ENCODE results near the gene UCHL1.
"Not testable (repeated sequence)": the region's sequence is repeated elsewhere in the genome, so short reads cannot be mapped to it uniquely, and the experiment has no call there.

The UCHL1 gene

DNA sequence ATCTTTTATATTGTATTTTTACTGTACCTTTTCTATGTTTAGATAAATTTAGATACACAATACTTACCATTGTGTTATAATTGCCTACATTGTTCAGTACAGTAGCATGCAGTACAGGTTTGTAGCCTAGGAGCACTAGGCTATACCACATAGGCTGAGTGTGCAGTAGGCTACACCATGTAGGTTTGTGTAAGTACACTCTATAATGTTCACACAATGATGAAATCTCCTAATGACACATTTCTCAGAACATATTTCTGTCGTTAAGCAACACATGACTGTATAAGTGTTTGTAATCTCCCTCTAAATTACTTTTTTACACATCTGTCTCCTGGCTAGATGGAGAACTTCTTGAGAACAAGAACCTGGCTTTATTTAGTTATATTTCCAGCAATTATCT lies 40.3 kb downstream of the UCHL1 start:
- no peak for DNase-seq

DNA sequence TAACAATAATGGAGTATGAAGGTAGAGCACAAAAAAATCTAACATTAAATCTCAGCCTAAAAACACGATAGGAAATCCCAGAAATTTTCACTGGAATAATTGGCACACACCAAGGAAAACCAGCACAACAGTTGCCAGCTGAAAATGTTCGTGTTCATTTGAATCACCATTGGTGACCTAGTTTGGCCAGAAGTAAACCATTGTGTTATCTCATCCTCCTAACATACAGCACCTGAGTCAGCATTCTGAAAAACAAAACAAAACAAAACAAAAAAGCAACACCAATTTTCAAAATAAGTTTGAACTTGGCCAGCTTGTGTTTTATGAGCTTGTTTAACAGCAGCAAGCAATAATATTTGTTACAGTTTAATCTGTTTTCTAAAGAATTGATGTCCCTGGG lies 41.1 kb downstream of the UCHL1 start:
- no peak for DNase-seq

DNA sequence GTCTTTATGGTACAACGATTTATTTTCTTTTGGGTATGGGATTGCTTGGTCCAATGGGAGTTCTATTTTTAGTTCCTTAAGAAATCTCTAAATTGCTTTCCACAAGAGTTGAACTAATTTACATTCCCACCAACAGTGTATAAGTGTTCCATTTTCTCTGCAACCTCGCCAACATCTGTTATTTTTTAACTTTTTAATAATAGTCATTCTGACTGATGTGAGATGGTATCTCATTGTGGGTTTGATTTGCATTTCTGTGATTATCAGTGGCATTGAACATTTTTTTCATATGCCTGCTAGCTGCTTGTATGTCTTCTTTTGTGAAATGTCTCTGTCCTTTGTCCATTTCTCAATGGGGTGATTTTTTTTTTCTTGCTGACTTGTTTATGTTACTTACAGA lies 42.8 kb downstream of the UCHL1 start:
- no peak for DNase-seq

DNA sequence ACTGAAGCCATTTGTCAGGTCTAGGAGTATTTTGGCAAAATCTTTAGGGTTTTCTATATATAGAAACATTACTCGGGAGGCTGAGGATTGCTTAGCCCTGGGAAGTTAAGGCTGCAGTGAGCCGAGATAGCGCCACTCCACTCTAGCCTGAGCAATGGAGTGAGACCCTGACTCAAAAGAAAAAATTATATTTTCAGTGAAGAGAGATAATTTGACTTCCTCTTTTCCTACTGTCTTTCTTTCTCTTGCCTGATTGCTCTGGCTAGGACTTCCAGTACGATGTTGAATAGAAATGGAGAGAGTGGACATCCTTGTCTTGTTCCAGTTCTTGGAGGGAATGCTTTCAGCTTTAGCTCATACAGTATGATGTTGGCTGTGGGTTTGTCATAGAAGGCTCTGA lies 44.4 kb downstream of the UCHL1 start:
- DNase-seq: no peak

DNA sequence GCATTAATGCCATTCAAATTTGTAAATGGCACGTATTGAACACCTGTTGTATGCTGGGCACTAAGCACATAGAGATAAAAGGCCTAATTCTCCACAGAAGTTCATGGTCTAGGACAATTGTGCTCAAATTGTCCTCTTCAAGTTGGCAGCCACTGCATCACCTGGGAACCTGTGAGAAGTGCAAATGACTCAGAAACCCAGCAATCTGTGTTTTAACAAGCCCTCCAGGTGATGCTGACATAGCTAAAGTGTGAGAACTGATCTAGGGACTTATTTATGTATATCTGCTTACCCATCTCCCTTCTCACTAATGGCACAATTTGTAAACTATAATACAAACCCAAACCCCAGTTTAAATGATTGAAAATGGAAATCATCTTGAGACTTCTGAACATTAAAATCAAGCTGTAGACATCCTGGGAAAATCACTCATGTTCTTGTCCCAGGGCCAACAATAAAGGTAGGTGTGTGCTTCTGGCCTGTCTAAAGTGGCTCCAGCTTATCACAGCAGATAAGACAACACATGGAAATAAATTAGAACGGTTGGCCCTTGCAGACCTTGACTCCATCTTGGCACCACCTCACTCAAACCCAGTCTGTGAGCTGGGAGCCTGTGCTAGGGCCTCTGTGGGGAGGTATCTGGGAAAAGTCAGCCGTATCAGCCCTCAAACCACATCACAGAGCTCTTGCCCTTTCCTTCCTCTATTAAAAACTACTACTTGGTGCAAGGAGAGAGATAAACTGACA lies 46.8 kb downstream of the UCHL1 start:
- DNase-seq: no peak

DNA sequence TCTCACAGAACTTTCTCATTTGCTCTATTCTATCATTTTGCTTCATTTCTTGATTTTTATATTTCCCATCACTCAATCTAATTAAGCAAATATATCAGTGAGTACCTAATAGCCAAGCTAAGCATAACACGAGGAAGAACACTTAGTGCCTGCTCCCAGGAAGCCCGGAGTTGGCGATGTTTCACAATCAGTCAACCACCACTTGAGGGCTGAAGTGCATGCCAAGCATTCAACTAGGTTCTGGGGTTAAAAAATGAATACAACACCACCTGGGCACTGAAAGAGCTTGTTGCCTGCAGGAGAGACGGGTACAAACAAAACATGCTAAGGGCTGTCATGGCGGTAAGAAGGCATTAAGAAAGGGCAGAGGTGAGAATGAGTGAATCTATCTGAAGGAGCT lies 47.5 kb downstream of the UCHL1 start:
- DNase-seq: no peak

DNA sequence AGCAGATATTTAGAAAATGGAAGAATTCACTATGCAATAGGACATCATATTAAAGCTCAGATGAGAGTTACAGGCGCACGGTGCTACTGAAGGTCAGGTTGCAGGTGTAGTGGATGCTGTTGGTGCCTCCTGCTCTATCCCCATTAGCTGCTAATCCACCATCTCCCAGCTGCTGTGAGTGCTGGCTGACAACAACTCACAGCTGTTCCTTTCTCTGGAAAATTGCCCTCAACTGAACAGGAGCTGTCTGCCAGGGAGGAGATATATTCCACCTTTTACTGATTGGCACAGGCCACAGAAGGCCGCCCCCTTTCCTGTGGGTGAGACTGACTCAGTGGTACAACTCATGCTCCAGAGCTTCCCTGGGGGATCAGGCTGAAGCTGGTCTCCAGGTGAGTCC lies 48.7 kb downstream of the UCHL1 start:
- no peak for DNase-seq

DNA sequence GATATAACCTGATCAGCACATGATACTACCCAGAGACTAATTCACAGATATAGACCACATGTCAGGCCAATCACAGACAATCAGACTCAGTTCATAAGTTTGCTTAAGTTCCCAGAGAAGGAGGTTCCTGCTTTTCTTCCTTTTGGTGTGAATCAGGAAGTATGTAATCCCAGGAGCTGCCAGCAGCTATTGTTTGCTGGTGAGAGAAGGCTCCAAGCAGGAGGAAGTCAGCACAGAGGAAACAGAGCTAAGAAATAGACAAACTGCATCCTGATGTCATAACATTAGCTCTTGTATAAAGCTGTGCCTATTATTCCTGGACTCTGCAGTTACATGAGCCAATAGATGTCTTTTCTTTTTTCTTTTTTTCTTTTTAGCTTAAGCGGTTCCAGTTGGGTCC lies 50.9 kb downstream of the UCHL1 start:
- no peak for DNase-seq

DNA sequence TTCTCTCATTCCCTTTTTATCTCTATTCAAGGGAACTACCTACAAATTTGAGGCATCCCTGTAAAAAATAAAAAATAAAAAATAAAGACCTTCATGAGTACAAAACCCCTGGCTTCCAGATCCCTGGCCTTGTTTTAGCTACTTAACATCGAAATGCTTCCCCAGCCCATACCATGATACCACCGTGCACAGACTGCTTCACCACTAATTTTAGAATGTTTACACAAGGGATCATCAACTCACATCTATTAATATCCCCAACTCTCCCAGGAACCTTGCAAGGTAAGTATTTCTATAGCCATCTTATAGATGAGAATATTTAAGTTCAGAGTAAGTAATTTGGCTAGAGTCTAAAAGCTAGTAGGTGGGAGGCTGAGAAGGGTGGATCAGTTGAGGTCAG lies 51.7 kb downstream of the UCHL1 start:
- DNase-seq: no peak

DNA sequence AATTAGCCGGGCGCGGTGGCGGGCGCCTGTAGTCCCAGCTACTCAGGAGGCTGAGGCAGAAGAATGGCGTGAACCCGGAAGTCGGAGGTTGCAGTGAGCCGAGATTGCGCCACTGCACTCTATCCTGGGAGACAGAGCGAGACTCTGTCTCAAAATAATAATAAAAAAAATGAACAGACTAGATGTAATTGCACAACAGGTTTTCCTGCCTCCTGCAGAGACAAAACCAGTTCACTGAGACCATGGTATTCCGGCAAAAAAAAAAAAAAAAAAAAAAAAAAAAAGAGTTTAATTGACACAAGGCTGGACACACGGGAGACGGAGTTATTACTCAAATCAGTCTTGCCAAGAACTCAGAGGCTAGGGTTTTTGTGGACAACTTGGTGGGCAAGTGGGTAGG lies 58.7 kb downstream of the UCHL1 start:
- DNase-seq: not testable (repeated sequence)

DNA sequence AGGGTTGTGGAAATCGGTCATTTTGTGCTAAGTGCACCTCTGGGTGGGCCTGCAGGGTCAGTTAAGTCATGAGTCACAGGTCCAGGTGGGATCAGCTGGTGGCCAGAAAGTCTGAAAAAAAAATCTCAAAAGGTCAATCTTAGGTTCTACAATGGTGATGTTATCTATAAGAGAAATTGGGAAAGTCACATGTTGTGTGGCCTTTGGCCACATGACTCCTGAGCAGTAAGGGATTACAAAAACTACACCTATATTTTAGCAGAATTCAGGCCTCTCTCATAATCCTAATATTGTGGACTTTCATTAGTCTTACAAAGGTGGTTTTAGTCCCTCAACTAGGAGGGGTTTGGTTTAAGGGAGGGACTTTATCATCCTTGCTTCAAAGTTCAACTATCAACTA lies 59.1 kb downstream of the UCHL1 start:
- no peak for DNase-seq

All from SW 1271 (cell line).